ENCODE data around the gene MTFR1L. TPM values are rescaled to one million over a fixed set of nuclear protein-coding genes. Genes with fewer than 3 reads are reported as not detected.

MTFR1L gene
- total RNA-seq, 2 experiments from 2014 or later, result 25.5 to 28.0 TPM

GRCh38 chr1:25826571-25826970, 6.8 kb downstream of the MTFR1L start:
- POLR2A ChIA-PET, result no interaction called here
- Mint-ChIP-seq H3K4me1 (ENCODE audit: low read depth) (peaks cover 25% of the 10 kb centered on the region), H3K27me3 (no peaks in the 10 kb centered on the region), H3K36me3 (ENCODE audit: low read depth) (peaks cover 68% of the 10 kb centered on the region), H3K9me3 (no peaks in the 10 kb centered on the region), H3K4me3 (no peak overlapping the region), H3K27ac (no peak overlapping the region)
- DNase-seq (no peak), ATAC-seq (ENCODE audit: poor library complexity) (no peak)
- H3K27me3 ChIP-seq (ENCODE audit: control insufficient read depth in 1 of 2, insufficient read depth in 2 of 2, low read length in 2 of 2), result no peaks in the 10 kb centered on the region
- no peak overlapping the region for H3K27ac ChIP-seq (ENCODE audit: low read depth in 1 of 2, low read length in 2 of 2)
- CTCF ChIA-PET, result no interaction called here
- no peaks in the 10 kb centered on the region for H3K9me3 ChIP-seq (ENCODE audit: control insufficient read depth in 1 of 2, insufficient read depth in 1 of 2, low read length in 2 of 2)
- no peak for TF ChIP-seq CTCF (IDR thresholded peaks at IDR 0.05)
- H3K4me3 ChIP-seq (ENCODE audit: low read length), result no peak overlapping the region
- peaks cover 8% of the 10 kb centered on the region for H3K4me1 ChIP-seq (ENCODE audit: insufficient read depth, low read length)
- intact Hi-C loops (cut with DNase I, micrococcal nuclease), result no loop called here
- peaks cover 57% of the 10 kb centered on the region for H3K36me3 ChIP-seq (ENCODE audit: insufficient read depth, low read length)

GRCh38 chr1:25828491-25828890, 8.7 kb downstream of the MTFR1L start:
- Mint-ChIP-seq H3K27ac (no peak overlapping the region), H3K4me1 (ENCODE audit: low read depth) (peaks cover 27% of the 10 kb centered on the region), H3K9me3 (no peaks in the 10 kb centered on the region), H3K36me3 (ENCODE audit: low read depth) (peaks cover 79% of the 10 kb centered on the region), H3K4me3 (no peak overlapping the region), H3K27me3 (no peaks in the 10 kb centered on the region)
- Histone ChIP-seq H3K36me3 (ENCODE audit: insufficient read depth, low read length) (peaks cover 75% of the 10 kb centered on the region), H3K27me3 (ENCODE audit: control insufficient read depth in 1 of 2, insufficient read depth in 2 of 2, low read length in 2 of 2) (no peaks in the 10 kb centered on the region), H3K4me3 (ENCODE audit: low read length) (no peak overlapping the region), H3K9me3 (ENCODE audit: control insufficient read depth in 1 of 2, insufficient read depth in 1 of 2, low read length in 2 of 2) (no peaks in the 10 kb centered on the region), H3K27ac (ENCODE audit: low read depth in 1 of 2, low read length in 2 of 2) (no peak overlapping the region), H3K4me1 (ENCODE audit: insufficient read depth, low read length) (peaks cover 6% of the 10 kb centered on the region)
- no peak for DNase-seq
- ChIA-PET CTCF (no interaction called here), POLR2A (interaction anchor here (4.1 kb wide), 1 partner anchor 8 kb away, joined by 43 read pairs; the partner anchor contains the start of gene MTFR1L)
- ATAC-seq (ENCODE audit: poor library complexity), result no peak
- intact Hi-C loops (cut with DNase I, micrococcal nuclease), result no loop called here
- no peak for TF ChIP-seq CTCF (IDR thresholded peaks at IDR 0.05)

- no peak for DNase-seq
- no peak overlapping the region for H3K4me3 ChIP-seq (ENCODE audit: low read length)
- no peaks in the 10 kb centered on the region for H3K9me3 Mint-ChIP-seq
- ATAC-seq (ENCODE audit: poor library complexity), result no peak
- H3K27ac ChIP-seq (ENCODE audit: low read depth in 1 of 2, low read length in 2 of 2), result no peak overlapping the region
- ChIA-PET POLR2A (interaction anchor here (0.6 to 4.1 kb wide), 2 partner anchors 9 to 350 kb away, joined by 3 to 43 read pairs; partner anchors contain the start of gene MTFR1L), CTCF (no interaction called here)
- intact Hi-C loops (cut with DNase I, micrococcal nuclease), result no loop called here
- H3K36me3 Mint-ChIP-seq (ENCODE audit: low read depth), result peaks cover 82% of the 10 kb centered on the region
- peaks cover 27% of the 10 kb centered on the region for H3K4me1 Mint-ChIP-seq (ENCODE audit: low read depth)
- H3K9me3 ChIP-seq (ENCODE audit: control insufficient read depth in 1 of 2, insufficient read depth in 1 of 2, low read length in 2 of 2), result no peaks in the 10 kb centered on the region
- peaks cover 81% of the 10 kb centered on the region for H3K36me3 ChIP-seq (ENCODE audit: insufficient read depth, low read length)
- H3K27me3 ChIP-seq (ENCODE audit: control insufficient read depth in 1 of 2, insufficient read depth in 2 of 2, low read length in 2 of 2), result no peaks in the 10 kb centered on the region
- no peak overlapping the region for H3K4me3 Mint-ChIP-seq
- no peaks in the 10 kb centered on the region for H3K27me3 Mint-ChIP-seq
- TF ChIP-seq CTCF (IDR thresholded peaks at IDR 0.05), result no peak
- H3K4me1 ChIP-seq (ENCODE audit: insufficient read depth, low read length), result peaks cover 6% of the 10 kb centered on the region
- no peak overlapping the region for H3K27ac Mint-ChIP-seq
These were observed 9.3 kb downstream of the MTFR1L start for GRCh38 chr1:25829046-25829445.

Data from CD4-positive, alpha-beta T cell (primary cell).